IPS-15b (cell line): ENCODE results near the gene C16orf89.
"Not testable (repeated sequence)": the region's sequence is repeated elsewhere in the genome, so short reads cannot be mapped to it uniquely, and the experiment has no call there.

Experiments
- H3K27me3 ChIP-seq: one replicate; pipeline ENCODE4 v1.6.1; 2013; ENCODE audit warnings: low read length; ENCODE audit not compliant: control insufficient read depth, insufficient read depth
- H3K36me3 ChIP-seq: one replicate; pipeline ENCODE4 v1.6.1; 2013; ENCODE audit warnings: low read length; ENCODE audit not compliant: control insufficient read depth, insufficient read depth
- H3K4me1 ChIP-seq: one replicate; pipeline ENCODE4 v1.6.1; 2013; ENCODE audit warnings: mild to moderate bottlenecking, low read length; ENCODE audit not compliant: control insufficient read depth, insufficient read depth
- H3K4me3 ChIP-seq: one replicate; pipeline ENCODE4 v1.5.1; 2013; ENCODE audit warnings: low read depth, low read length
- H3K9ac ChIP-seq: one replicate; pipeline ENCODE4 v1.6.1; 2013; ENCODE audit warnings: low read depth, mild to moderate bottlenecking, low read length
- H3K9me3 ChIP-seq: one replicate; pipeline ENCODE4 v1.6.1; 2013; ENCODE audit warnings: mild to moderate bottlenecking, low read length; ENCODE audit not compliant: control insufficient read depth, insufficient read depth

Gene C16orf89

GRCh38 chr16:5065813-5066212, at the start of gene C16orf89:
Gene C16orf89 (minus strand): TSS chr16:5065956. CDS start chr16:5065908, 48 bp downstream.
- H3K9me3 ChIP-seq = no peaks in the 10 kb centered on the region
- no peaks in the 10 kb centered on the region for H3K36me3 ChIP-seq
- H3K4me1 ChIP-seq = no peaks in the 10 kb centered on the region
- no peaks in the 10 kb centered on the region for H3K27me3 ChIP-seq
- H3K4me3 ChIP-seq = no peak within 1 kb of the TSS
- no peak within 1 kb of the TSS for H3K9ac ChIP-seq

- H3K27me3 ChIP-seq, H3K36me3 ChIP-seq, H3K4me3 ChIP-seq, H3K4me1 ChIP-seq, H3K9me3 ChIP-seq, H3K9ac ChIP-seq: not testable (repeated sequence)
These were observed 45.2 kb upstream of the C16orf89 start for GRCh38 chr16:5110933-5111332.

- Histone ChIP-seq H3K9me3 (no peaks in the 10 kb centered on the region), H3K4me1 (no peaks in the 10 kb centered on the region), H3K27me3 (no peaks in the 10 kb centered on the region), H3K4me3 (no peak overlapping the region), H3K36me3 (no peaks in the 10 kb centered on the region), H3K9ac (no peak overlapping the region)
These were observed 42.9 kb upstream of the C16orf89 start for GRCh38 chr16:5108505-5109158.

DNA sequence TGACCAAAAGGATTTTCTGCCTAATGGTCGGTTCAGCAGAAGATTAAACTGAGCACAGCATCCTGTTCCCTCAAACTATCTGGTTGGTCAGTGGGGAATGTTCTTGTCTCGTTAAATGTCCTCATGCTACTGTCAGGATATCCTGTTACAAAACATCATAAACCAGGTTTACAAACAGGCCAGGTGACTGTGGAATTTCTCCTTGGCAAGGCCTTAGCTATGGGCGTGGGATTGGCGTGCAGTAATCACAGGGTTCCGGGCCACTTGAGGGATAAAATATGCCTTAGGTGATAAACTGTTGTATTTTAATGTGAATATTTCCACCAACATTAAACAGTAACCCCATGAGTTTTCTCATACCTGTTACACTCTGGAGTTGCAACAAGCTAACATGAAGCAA, 39.3 kb upstream of the C16orf89 start:
- not testable (repeated sequence) for H3K9me3 ChIP-seq, H3K36me3 ChIP-seq, H3K9ac ChIP-seq

DNA sequence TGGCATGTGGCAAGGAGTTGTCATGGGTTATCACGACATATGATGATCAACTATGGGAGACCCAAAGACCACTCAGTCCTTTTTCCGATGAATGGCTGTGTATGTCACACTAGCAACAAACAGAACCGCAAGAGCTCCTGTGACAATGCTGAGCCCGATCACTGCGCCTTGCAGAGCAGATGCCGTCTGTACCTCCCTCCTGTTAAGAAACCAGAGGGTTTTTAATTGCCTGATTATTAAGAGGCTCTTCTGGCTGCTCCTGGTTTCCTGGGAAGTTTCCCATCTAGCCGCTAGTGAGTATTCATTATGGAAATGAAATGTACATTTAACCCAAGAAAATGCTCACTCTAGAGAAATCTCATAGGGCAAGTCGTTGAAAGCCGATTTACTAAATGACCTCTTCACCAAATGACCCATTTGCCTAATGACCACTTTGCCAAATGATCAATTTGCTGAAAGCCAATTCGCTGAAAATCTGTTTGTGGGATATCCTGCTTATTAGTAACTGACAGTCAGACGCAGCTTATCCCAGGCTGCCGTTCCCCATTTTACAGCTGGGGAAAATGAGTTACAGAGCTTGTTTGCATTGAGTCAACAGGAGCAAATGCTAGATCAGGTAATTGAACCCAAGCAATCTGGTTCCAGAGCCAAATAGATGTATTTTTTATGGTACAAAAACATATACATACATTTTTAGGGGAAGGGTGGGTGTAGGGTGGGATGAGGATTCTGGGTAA, 37.7 kb upstream of the C16orf89 start:
- not testable (repeated sequence) for H3K9me3 ChIP-seq, H3K36me3 ChIP-seq, H3K9ac ChIP-seq

More for the DNA sequence above, 39.3 kb upstream of the C16orf89 start:
- not testable (repeated sequence) for H3K4me3 ChIP-seq, H3K27me3 ChIP-seq, H3K4me1 ChIP-seq

DNA sequence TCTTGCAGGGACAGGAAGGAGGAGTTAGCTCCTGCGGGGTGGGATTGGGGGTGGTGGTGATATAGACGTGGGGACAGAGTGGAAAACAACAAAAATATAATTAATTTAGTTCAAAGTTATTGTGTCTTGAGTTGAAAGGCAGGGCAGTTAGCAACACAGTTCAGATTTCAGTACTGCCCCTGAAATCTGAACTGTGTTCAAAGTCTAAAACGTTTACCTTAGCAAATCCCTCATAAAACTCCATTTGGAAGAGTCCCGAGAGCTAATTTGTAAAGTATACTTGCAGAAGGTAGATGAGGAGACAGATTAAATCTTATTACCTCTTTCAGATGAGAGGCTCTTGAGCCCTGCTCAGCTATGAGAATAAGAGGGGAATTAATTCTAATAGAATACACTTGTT, 33.4 kb upstream of the C16orf89 start:
- H3K4me3 ChIP-seq, H3K4me1 ChIP-seq, H3K27me3 ChIP-seq, H3K9ac ChIP-seq, H3K9me3 ChIP-seq, H3K36me3 ChIP-seq: not testable (repeated sequence)

More for the DNA sequence above, 37.7 kb upstream of the C16orf89 start:
- H3K4me3 ChIP-seq, H3K27me3 ChIP-seq, H3K4me1 ChIP-seq: not testable (repeated sequence)

DNA sequence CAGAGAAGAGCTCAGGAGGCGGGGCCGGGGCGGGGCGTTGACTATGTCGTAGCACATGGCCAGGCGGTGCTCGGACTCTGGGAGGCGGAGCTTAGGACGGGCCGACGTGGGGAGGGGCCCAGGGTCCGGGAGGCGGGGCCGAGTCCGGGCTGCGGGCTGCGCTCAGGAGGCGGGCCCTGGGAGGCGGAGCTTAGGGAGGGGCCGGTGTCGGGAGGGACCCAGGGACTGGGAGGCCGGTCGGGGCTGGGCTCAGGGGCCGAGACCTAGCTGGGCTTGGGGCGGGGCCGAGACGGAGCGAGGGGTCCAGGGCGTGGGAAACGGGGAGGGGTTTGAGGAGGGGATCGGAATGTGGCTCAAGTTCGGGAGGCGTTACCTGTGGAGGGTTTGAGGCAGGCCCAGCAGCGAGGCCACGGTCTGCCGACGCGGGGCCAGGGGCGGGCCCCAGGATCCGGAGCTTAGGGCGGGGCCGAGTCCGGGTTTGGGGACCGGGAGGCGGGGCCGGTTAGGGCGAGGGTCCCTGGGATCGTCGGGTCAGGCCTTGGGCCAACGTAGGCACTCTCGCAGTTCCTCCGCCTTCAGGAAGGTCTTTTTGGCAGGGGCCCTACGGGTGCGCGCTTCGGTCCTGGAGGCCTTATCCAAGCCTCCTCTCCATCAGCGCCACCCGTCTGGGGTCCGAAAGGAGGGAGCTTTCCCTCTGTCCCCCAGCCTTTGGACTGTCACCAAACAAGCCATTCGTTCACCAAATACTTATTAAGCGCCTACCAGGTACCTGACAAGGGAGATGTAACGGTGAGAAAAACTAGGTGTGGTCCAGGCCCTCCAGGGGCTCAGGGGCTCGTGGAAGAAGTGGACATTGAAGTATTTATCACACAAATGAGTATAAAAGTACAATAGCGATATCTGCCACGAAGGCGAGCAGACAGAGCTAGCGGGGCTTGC, 32.7 kb upstream of the C16orf89 start:
- H3K36me3 ChIP-seq, H3K27me3 ChIP-seq, H3K9me3 ChIP-seq, H3K4me1 ChIP-seq, H3K9ac ChIP-seq: not testable (repeated sequence)
- H3K4me3 ChIP-seq = peak overlapping the region; percentile 72

- H3K9me3 ChIP-seq, H3K27me3 ChIP-seq, H3K36me3 ChIP-seq, H3K4me1 ChIP-seq: not testable (repeated sequence)
- Histone ChIP-seq H3K4me3 (peak within 1 kb of the TSS; percentile 79), H3K9ac (peak within 1 kb of the TSS; percentile 65)
These were observed 31.9 kb upstream of the C16orf89 start, which contains the start of gene EEF2KMT for GRCh38 chr16:5097470-5098220. Gene EEF2KMT (minus strand): TSS chr16:5097795. CDS start chr16:5097739, 56 bp downstream.

GRCh38 chr16:5097061-5097469, 31.3 kb upstream of the C16orf89 start:
- Histone ChIP-seq H3K4me3 (peak overlapping the region; percentile 79), H3K9ac (peak overlapping the region; percentile 65)
- H3K4me1 ChIP-seq, H3K9me3 ChIP-seq, H3K36me3 ChIP-seq, H3K27me3 ChIP-seq: not testable (repeated sequence)

DNA sequence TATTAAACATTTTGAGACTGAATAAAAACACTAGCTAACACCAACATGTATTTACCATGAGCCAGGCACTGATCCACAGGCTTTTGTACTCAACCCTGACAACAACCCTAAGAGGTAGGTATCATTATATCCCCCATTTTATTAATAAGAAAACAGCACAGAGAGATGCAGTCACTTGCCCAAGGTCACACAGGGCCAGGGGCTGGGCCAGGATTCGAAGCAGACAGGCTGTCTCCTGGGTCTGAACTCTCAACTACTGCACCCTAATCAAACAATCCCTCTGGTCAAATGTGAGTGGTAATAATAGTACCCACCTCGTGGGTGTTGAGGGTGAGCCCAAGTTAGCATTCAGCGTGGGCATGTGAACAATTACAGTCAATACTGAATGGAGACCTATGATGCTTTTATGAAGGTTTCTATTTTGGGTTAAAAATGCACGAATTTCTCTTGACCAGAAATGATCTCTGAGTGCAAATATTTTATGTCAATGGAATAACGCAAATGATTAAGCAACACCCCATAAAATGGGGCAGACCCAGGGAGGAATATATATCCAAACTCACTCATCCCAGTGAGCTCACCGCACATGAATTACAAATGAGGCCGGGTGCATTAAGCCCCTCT, 30.8 kb upstream of the C16orf89 start:
- not testable (repeated sequence) for H3K9me3 ChIP-seq, H3K4me1 ChIP-seq
- peak overlapping the region; percentile 79 for H3K4me3 ChIP-seq

More for the DNA sequence above, 30.8 kb upstream of the C16orf89 start:
- H3K36me3 ChIP-seq, H3K27me3 ChIP-seq, H3K9ac ChIP-seq: not testable (repeated sequence)
